NCI-H128 (cell line): Measurements from ENCODE around the gene ESRRG.
"Not testable (repeated sequence)": the region's sequence is repeated elsewhere in the genome, so short reads cannot be mapped to it uniquely, and the experiment has no call there.

Source experiments
- DNase-seq: peaks from one replicate; lab custom pipeline; 2025; ENCODE audit not compliant: unreplicated experiment; lab: John Stamatoyannopoulos, UW

ESRRG gene

GRCh38 chr1:216705676-216706075, 17.6 kb downstream of the ESRRG start:
- peak; percentile 10 for DNase-seq

GRCh38 chr1:216704065-216704464, 19.2 kb downstream of the ESRRG start:
- DNase-seq: not testable (repeated sequence)

- DNase-seq: no peak
These were observed 21.1 kb downstream of the ESRRG start for GRCh38 chr1:216702170-216702569.

- DNase-seq: no peak
These were observed 22.4 kb downstream of the ESRRG start for GRCh38 chr1:216700779-216701178.

GRCh38 chr1:216691710-216692109, 31.5 kb downstream of the ESRRG start:
- no peak for DNase-seq

GRCh38 chr1:216690603-216691002, 32.6 kb downstream of the ESRRG start:
- DNase-seq: no peak

GRCh38 chr1:216688127-216688657, 35.0 kb downstream of the ESRRG start:
- DNase-seq: no peak

GRCh38 chr1:216686860-216687766, 36.1 kb downstream of the ESRRG start:
- DNase-seq: no peak

GRCh38 chr1:216682752-216683151, 40.5 kb downstream of the ESRRG start:
- DNase-seq: peak; percentile 72

GRCh38 chr1:216679108-216679507, 44.1 kb downstream of the ESRRG start:
- DNase-seq: no peak

- no peak for DNase-seq
These were observed 52.9 kb downstream of the ESRRG start for GRCh38 chr1:216670118-216670883.

GRCh38 chr1:216666441-216666840, 56.8 kb downstream of the ESRRG start:
- no peak for DNase-seq

- DNase-seq: no peak
These were observed 57.4 kb downstream of the ESRRG start for GRCh38 chr1:216665856-216666255.

GRCh38 chr1:216665406-216665805, 57.8 kb downstream of the ESRRG start:
- no peak for DNase-seq

GRCh38 chr1:216662681-216663080, 60.5 kb downstream of the ESRRG start:
- no peak for DNase-seq

- no peak for DNase-seq
These were observed 62.7 kb downstream of the ESRRG start for GRCh38 chr1:216660561-216660960.

GRCh38 chr1:216653001-216653400, 70.2 kb downstream of the ESRRG start:
- no peak for DNase-seq

- DNase-seq: no peak
These were observed 71.3 kb downstream of the ESRRG start for GRCh38 chr1:216651826-216652418.

- no peak for DNase-seq
These were observed 80.1 kb downstream of the ESRRG start for GRCh38 chr1:216643176-216643575.

GRCh38 chr1:216641669-216642460, 81.4 kb downstream of the ESRRG start:
- DNase-seq: no peak

GRCh38 chr1:216640100-216640499, 83.1 kb downstream of the ESRRG start:
- no peak for DNase-seq
